ENCODE measurements around the gene SOCS1. TPM values are rescaled to one million over a fixed set of nuclear protein-coding genes. Genes with fewer than 3 reads are reported as not detected.

The SOCS1 gene
- total RNA-seq, 1 donor from 2014 or later: 76.2 TPM

GRCh38 chr16:11262915-11263314 is 6.9 kb upstream of the SOCS1 start:
- Mint-ChIP-seq H3K27me3 (no peaks in the 10 kb centered on the region), H3K4me1 (peaks cover 29% of the 10 kb centered on the region), H3K27ac (no peak overlapping the region), H3K9me3 (no peaks in the 10 kb centered on the region), H3K4me3 (no peak overlapping the region), H3K36me3 (ENCODE audit: low read depth) (no peaks in the 10 kb centered on the region)
- ChIA-PET POLR2A (interaction anchor here (1.0 to 3.7 kb wide), 3 partner anchors 35 to 66 kb away, joined by 3 to 13 read pairs (median 8); no protein-coding TSS in a partner anchor), CTCF (no interaction called here)
- intact Hi-C loops (cut with micrococcal nuclease): no loop called here
- DNase-seq (no peak), ATAC-seq (ENCODE audit: low read depth) (no peak)
- TF ChIP-seq, protein P1, sequence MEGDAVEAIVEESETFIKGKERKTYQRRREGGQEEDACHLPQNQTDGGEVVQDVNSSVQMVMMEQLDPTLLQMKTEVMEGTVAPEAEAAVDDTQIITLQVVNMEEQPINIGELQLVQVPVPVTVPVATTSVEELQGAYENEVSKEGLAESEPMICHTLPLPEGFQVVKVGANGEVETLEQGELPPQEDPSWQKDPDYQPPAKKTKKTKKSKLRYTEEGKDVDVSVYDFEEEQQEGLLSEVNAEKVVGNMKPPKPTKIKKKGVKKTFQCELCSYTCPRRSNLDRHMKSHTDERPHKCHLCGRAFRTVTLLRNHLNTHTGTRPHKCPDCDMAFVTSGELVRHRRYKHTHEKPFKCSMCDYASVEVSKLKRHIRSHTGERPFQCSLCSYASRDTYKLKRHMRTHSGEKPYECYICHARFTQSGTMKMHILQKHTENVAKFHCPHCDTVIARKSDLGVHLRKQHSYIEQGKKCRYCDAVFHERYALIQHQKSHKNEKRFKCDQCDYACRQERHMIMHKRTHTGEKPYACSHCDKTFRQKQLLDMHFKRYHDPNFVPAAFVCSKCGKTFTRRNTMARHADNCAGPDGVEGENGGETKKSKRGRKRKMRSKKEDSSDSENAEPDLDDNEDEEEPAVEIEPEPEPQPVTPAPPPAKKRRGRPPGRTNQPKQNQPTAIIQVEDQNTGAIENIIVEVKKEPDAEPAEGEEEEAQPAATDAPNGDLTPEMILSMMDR (IDR thresholded peaks at IDR 0.05): no peak

GRCh38 chr16:11260596-11260966 is 4.6 kb upstream of the SOCS1 start:
- POLR2A ChIA-PET: interaction anchor here (0.7 to 9.8 kb wide), 6 partner anchors 32 to 289 kb away, joined by 3 to 252 read pairs (median 65); no protein-coding TSS in a partner anchor
- Mint-ChIP-seq H3K4me1 (peaks cover 43% of the 10 kb centered on the region), H3K27me3 (no peaks in the 10 kb centered on the region), H3K36me3 (ENCODE audit: low read depth) (peaks cover 3% of the 10 kb centered on the region), H3K9me3 (no peaks in the 10 kb centered on the region), H3K27ac (peak overlapping the region; percentile 10), H3K4me3 (no peak overlapping the region)
- CTCF ChIA-PET: interaction anchor here (7.2 kb wide), 1 partner anchor 38 kb away, joined by 94 read pairs; no protein-coding TSS in a partner anchor
- ATAC-seq (ENCODE audit: low read depth) (no peak), DNase-seq (no peak)
- intact Hi-C loops (cut with micrococcal nuclease): no loop called here
- TF ChIP-seq, protein P1 (IDR thresholded peaks at IDR 0.05): no peak

DNA sequence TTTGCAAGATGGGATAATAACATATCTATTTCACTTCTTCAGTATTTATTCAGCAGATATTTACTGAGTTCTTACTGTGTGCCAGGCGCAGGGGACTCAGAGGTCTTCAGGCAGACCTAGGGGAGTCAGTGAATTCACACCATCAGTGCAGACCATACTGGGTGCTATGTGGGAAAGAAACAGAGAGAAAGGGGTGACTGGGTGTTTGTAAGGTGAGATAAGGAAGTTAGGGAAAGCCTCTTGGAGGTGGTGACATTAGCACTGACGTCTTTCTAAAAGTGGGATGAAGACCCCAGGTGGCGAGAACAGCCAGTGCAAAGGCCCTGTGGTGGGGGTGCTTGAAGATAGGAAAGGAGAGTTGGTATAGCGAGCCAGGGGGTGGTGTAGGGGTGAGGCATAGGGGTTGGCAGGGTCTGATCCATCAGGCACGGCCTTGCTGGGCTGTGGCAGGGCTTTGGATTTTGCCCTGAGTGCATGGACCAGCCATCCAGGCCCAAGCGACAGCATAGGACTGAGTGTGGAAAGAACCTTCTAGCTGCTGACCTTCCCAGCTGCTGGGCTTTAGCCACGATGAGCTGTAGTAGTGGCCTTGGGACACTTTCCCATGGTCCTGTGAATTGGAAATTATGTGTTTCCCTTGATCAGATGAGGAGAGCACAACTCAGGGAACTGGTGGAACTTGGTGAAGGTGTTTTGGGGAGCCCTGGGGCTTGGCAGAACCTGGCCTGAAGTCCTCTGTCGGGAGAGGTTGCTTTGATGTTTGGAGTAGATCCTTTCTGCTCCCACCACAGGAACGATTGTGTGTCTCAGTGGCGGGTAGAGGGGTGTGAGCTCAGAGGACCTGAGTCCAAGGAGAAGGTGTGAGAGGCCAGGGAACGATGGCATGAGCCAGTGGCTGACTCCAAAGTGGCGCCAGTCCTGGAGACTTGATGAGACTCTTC is 3.9 kb upstream of the SOCS1 start:
- peaks cover 3% of the 10 kb centered on the region for H3K36me3 Mint-ChIP-seq (ENCODE audit: low read depth)
- DNase-seq (no peak), ATAC-seq (ENCODE audit: low read depth) (no peak)
- ChIA-PET CTCF (interaction anchor here (1.2 to 7.2 kb wide), 4 partner anchors 9 to 296 kb away, joined by 4 to 98 read pairs (median 51); partner anchors contain the start of gene TNP2), POLR2A (interaction anchor here (0.5 to 9.8 kb wide), 9 partner anchors 12 to 295 kb away, joined by 3 to 252 read pairs (median 4); no protein-coding TSS in a partner anchor)
- TF ChIP-seq, protein P1 (IDR thresholded peaks at IDR 0.05): no peak
- no peaks in the 10 kb centered on the region for H3K9me3 Mint-ChIP-seq
- H3K27me3 Mint-ChIP-seq: no peaks in the 10 kb centered on the region
- H3K4me1 Mint-ChIP-seq: peaks cover 43% of the 10 kb centered on the region
- no peak overlapping the region for H3K4me3 Mint-ChIP-seq
- H3K27ac Mint-ChIP-seq: peak overlapping the region; percentile 10
- intact Hi-C loops (cut with micrococcal nuclease): loop anchor here (5.0 to 10.0 kb wide), 2 partner anchors 425 to 657 kb away; partner anchors contain the start of gene GSPT1

- CTCF ChIA-PET: interaction anchor here (0.8 to 7.2 kb wide), 9 partner anchors 10 to 295 kb away, joined by 3 to 98 read pairs (median 8); partner anchors contain the start of gene TNP2
- Mint-ChIP-seq H3K36me3 (ENCODE audit: low read depth) (peaks cover 7% of the 10 kb centered on the region), H3K27ac (peak overlapping the region; percentile 18), H3K4me3 (peak overlapping the region; percentile 19), H3K4me1 (peaks cover 38% of the 10 kb centered on the region), H3K27me3 (no peaks in the 10 kb centered on the region), H3K9me3 (no peaks in the 10 kb centered on the region)
- DNase-seq (no peak), ATAC-seq (ENCODE audit: low read depth) (no peak)
- POLR2A ChIA-PET: interaction anchor here (0.5 to 9.8 kb wide), 16 partner anchors 9 to 424 kb away, joined by 3 to 252 read pairs (median 6); no protein-coding TSS in a partner anchor
- intact Hi-C loops (cut with micrococcal nuclease): loop anchor here (1.0 to 10.0 kb wide), 3 partner anchors 50 to 658 kb away; partner anchors contain the start of gene GSPT1
- TF ChIP-seq, protein P1 (IDR thresholded peaks at IDR 0.05): no peak
These were observed 2.8 kb upstream of the SOCS1 start for GRCh38 chr16:11258553-11259492.

Data from activated B cell treated with CpG ODN at 0.5 μM for 24 hours (primary cell).